Right cardiac atrium (tissue), 5 donors: ENCODE results near the gene DLK1. TPM values are rescaled to one million over a fixed set of nuclear protein-coding genes. Genes with fewer than 3 reads are reported as not detected.

ENCODE experiments used
- ATAC-seq, 2 donors: fragments of 200-7000 bp; cut with Tn5 transposase; one replicate each; pipeline versions ENCODE4 v1.8.0 to v1.9.1; 2020; ENCODE audit warnings: moderate library complexity in 2 of 2, mild to moderate bottlenecking in 1 of 2
- DNase-seq, 3 donors: peaks; one replicate each; pipeline ENCODE4 v3.0.0-alpha.2; 2020
- H3K27ac ChIP-seq: one replicate; pipeline ENCODE4 v1.5.1; 2013; ENCODE audit warnings: mild to moderate bottlenecking, low read length, control low read depth, moderate library complexity
- H3K27me3 ChIP-seq: one replicate; pipeline ENCODE4 v1.6.1; 2013; ENCODE audit not compliant: control insufficient read depth, insufficient read depth
- H3K4me1 ChIP-seq: one replicate; pipeline ENCODE4 v1.6.1; 2013; ENCODE audit warnings: low read length; ENCODE audit not compliant: control insufficient read depth, insufficient read depth
- H3K4me3 ChIP-seq: one replicate; pipeline ENCODE4 v1.5.1; 2013; ENCODE audit warnings: low read length, control low read depth
- H3K9me3 ChIP-seq: one replicate; pipeline ENCODE4 v1.6.1; 2013; ENCODE audit warnings: low read length; ENCODE audit not compliant: control insufficient read depth
- WGBS: extraction: QIAGEN DNeasy Blood & Tissue Kit; methylation state at CpG from one replicate; pipeline ENCODE4 v1.1.7; 2013; 5-methylcytosine and 5-hydroxymethylcytosine counted together
- intact Hi-C, 4 donors: fragments of 100-400 bp; cut with DNase I; formaldehyde crosslinking; loops; one replicate each; pipeline versions ENCODE4 v1.11.0 to v1.14.0; 2022 to 2023
- polyA plus RNA-seq: library from polyadenylated mRNA; stranded (reverse); fragments of 200-250 nt; gene quantifications from one replicate; pipeline ENCODE4 v1.2.3, GENCODE V29; 2013
- total RNA-seq, 4 donors: library from RNA; stranded (reverse); fragmentation: NEBNext Ultra II Directional; extraction: Animal tissue kit (Norgen Biotek cat#: 25700); gene quantifications; one replicate each; pipeline ENCODE4 v1.2.1, GENCODE V29; 2021
- donor health status: healthy with polysubstance abuse.
- donor health status: DM: no; HTN: yes; CAD: no.
- donor health status: DM: no; HTN: no; CAD: no.
- donor health status: DM: no; HTN: yes; CAD: no; lungs with severe emphysema.
- donor health status: DM: yes; HTN: yes; CAD: no.

The DLK1 gene
- total and polyA plus RNA-seq, 5 donors = 0.07 TPM; not detected in 4

- Histone ChIP-seq H3K27me3 (no peaks in the 10 kb centered on the region), H3K4me3 (no peak overlapping the region), H3K27ac (no peak overlapping the region), H3K9me3 (no peaks in the 10 kb centered on the region), H3K4me1 (no peaks in the 10 kb centered on the region)
- intact Hi-C loops = no loop called here
- no peak for ATAC-seq
- DNase-seq = peak in 1 of 3 donors; percentile 49
- WGBS = 5% methylated on average over 47 of the region's 47 CpGs
Measured at GRCh38 chr14:100727086-100727872, 587 bp downstream of the DLK1 start.

GRCh38 chr14:100727873-100728240 is 1.2 kb downstream of the DLK1 start:
- Histone ChIP-seq H3K27ac (no peak overlapping the region), H3K4me1 (no peaks in the 10 kb centered on the region), H3K27me3 (no peaks in the 10 kb centered on the region), H3K4me3 (no peak overlapping the region), H3K9me3 (no peaks in the 10 kb centered on the region)
- WGBS = 26% methylated on average over 12 of the region's 12 CpGs
- DNase-seq (peak in 1 of 3 donors; percentile 3), ATAC-seq (no peak)
- intact Hi-C loops = no loop called here

GRCh38 chr14:100728962-100729361 is 2.3 kb downstream of the DLK1 start:
- ATAC-seq (no peak), DNase-seq (no peak)
- WGBS = 54% methylated on average over 13 of the region's 13 CpGs
- Histone ChIP-seq H3K4me3 (no peak overlapping the region), H3K9me3 (no peaks in the 10 kb centered on the region), H3K27ac (no peak overlapping the region), H3K4me1 (no peaks in the 10 kb centered on the region), H3K27me3 (no peaks in the 10 kb centered on the region)
- intact Hi-C loops = no loop called here

- DNase-seq = no peak
- Histone ChIP-seq H3K27ac (no peak overlapping the region), H3K4me3 (no peak overlapping the region), H3K27me3 (no peaks in the 10 kb centered on the region), H3K9me3 (no peaks in the 10 kb centered on the region), H3K4me1 (no peaks in the 10 kb centered on the region)
- 46% methylated on average over 7 of the region's 7 CpGs for WGBS
- intact Hi-C loops = no loop called here
- no peak for ATAC-seq
Measured at GRCh38 chr14:100729982-100730381, 3.3 kb downstream of the DLK1 start.

- no peaks in the 10 kb centered on the region for H3K27me3 ChIP-seq
- no peak overlapping the region for H3K27ac ChIP-seq
- 36% methylated on average over 15 of the region's 15 CpGs for WGBS
- no peak overlapping the region for H3K4me3 ChIP-seq
- H3K4me1 ChIP-seq = no peaks in the 10 kb centered on the region
- intact Hi-C loops = no loop called here
- ATAC-seq (no peak), DNase-seq (no peak)
- no peaks in the 10 kb centered on the region for H3K9me3 ChIP-seq
Measured at GRCh38 chr14:100730581-100730980, 3.9 kb downstream of the DLK1 start.

GRCh38 chr14:100731011-100731670 is 4.4 kb downstream of the DLK1 start:
- Histone ChIP-seq H3K4me3 (no peak overlapping the region), H3K27me3 (no peaks in the 10 kb centered on the region), H3K27ac (no peak overlapping the region), H3K9me3 (no peaks in the 10 kb centered on the region), H3K4me1 (no peaks in the 10 kb centered on the region)
- intact Hi-C loops = no loop called here
- WGBS = 72% methylated on average over 7 of the region's 7 CpGs
- DNase-seq = no peak
- ATAC-seq = no peak

GRCh38 chr14:100731846-100732765 is 5.4 kb downstream of the DLK1 start:
- WGBS = 77% methylated on average over 34 of the region's 34 CpGs
- Histone ChIP-seq H3K4me3 (no peak overlapping the region), H3K4me1 (no peaks in the 10 kb centered on the region), H3K27me3 (no peaks in the 10 kb centered on the region), H3K27ac (no peak overlapping the region), H3K9me3 (no peaks in the 10 kb centered on the region)
- DNase-seq (no peak), ATAC-seq (no peak)
- intact Hi-C loops = no loop called here

- no peaks in the 10 kb centered on the region for H3K4me1 ChIP-seq
- ATAC-seq = no peak
- no peak overlapping the region for H3K4me3 ChIP-seq
- 59% methylated on average over 7 of the region's 7 CpGs for WGBS
- no peak for DNase-seq
- intact Hi-C loops = no loop called here
- H3K27me3 ChIP-seq = no peaks in the 10 kb centered on the region
- no peak overlapping the region for H3K27ac ChIP-seq
- H3K9me3 ChIP-seq = no peaks in the 10 kb centered on the region
Measured at GRCh38 chr14:100732766-100733100, 6.0 kb downstream of the DLK1 start.

GRCh38 chr14:100733152-100733850 is 6.6 kb downstream of the DLK1 start:
- Histone ChIP-seq H3K4me1 (no peaks in the 10 kb centered on the region), H3K27me3 (no peaks in the 10 kb centered on the region), H3K27ac (no peak overlapping the region), H3K9me3 (no peaks in the 10 kb centered on the region), H3K4me3 (no peak overlapping the region)
- ATAC-seq (no peak), DNase-seq (no peak)
- 83% methylated on average over 19 of the region's 19 CpGs for WGBS
- intact Hi-C loops = no loop called here

- DNase-seq = no peak
Measured at GRCh38 chr14:100734031-100734990, 7.6 kb downstream of the DLK1 start.

More at GRCh38 chr14:100734031-100734990, 7.6 kb downstream of the DLK1 start:
- H3K4me3 ChIP-seq = no peak overlapping the region
- H3K4me1 ChIP-seq = no peaks in the 10 kb centered on the region
- H3K27me3 ChIP-seq = no peaks in the 10 kb centered on the region
- no peak overlapping the region for H3K27ac ChIP-seq
- no peaks in the 10 kb centered on the region for H3K9me3 ChIP-seq
- no peak for ATAC-seq
- intact Hi-C loops = no loop called here
- 91% methylated on average over 52 of the region's 52 CpGs for WGBS
